Retinal pigment epithelial cell (primary cell): ENCODE data around the gene VENTX.
"Not testable (repeated sequence)": the region's sequence is repeated elsewhere in the genome, so short reads cannot be mapped to it uniquely, and the experiment has no call there.

ENCODE experiments used
- DNase-seq: peaks from one replicate; pipeline ENCODE4 v3.0.0-alpha.2; 2010; ENCODE audit warnings: low read depth
- H3K4me3 ChIP-seq: 2 replicates; pipeline ENCODE4 v1.5.1; 2011; ENCODE audit warnings: mild to moderate bottlenecking, low read length, control low read depth, moderate library complexity
- CTCF ChIP-seq: conservative IDR thresholded peaks from 2 replicates; pipeline ENCODE4 v1.5.1; 2011; ENCODE audit warnings: low read depth, low read length, control low read depth, inconsistent platforms

Gene VENTX

GRCh38 chr10:133264461-133264860 lies 26.8 kb downstream of the VENTX start:
- no peak for DNase-seq
- H3K4me3 ChIP-seq: no peak overlapping the region
- TF ChIP-seq CTCF: no peak

- H3K4me3 ChIP-seq, DNase-seq: not testable (repeated sequence)
These were observed 27.4 kb downstream of the VENTX start for GRCh38 chr10:133265052-133265451.

- TF ChIP-seq CTCF: no peak
- no peak overlapping the region for H3K4me3 ChIP-seq
These were observed 28.6 kb downstream of the VENTX start for GRCh38 chr10:133266056-133266795.

GRCh38 chr10:133267293-133267692 lies 29.6 kb downstream of the VENTX start:
- no peak overlapping the region for H3K4me3 ChIP-seq
- TF ChIP-seq CTCF: no peak
- DNase-seq: no peak

More at GRCh38 chr10:133266056-133266795, 28.6 kb downstream of the VENTX start:
- no peak for DNase-seq

GRCh38 chr10:133267829-133268228 lies 30.2 kb downstream of the VENTX start:
- DNase-seq: no peak
- H3K4me3 ChIP-seq: no peak overlapping the region
- TF ChIP-seq CTCF: no peak

GRCh38 chr10:133268532-133268931 lies 30.9 kb downstream of the VENTX start:
- no peak for DNase-seq
- TF ChIP-seq CTCF: no peak
- H3K4me3 ChIP-seq: no peak overlapping the region

GRCh38 chr10:133269367-133269766 lies 31.7 kb downstream of the VENTX start:
- TF ChIP-seq CTCF: no peak
- no peak for DNase-seq

More at GRCh38 chr10:133269367-133269766, 31.7 kb downstream of the VENTX start:
- no peak overlapping the region for H3K4me3 ChIP-seq
